B cell (primary cell): ENCODE data around the gene CCL28. TPM values are rescaled to one million over a fixed set of nuclear protein-coding genes. Genes with fewer than 3 reads are reported as not detected.

Experiments
- ATAC-seq: fragments of 200-7000 bp; cut with Tn5 transposase; one replicate; pipeline ENCODE4 v1.10.0; 2021; ENCODE audit warnings: low read depth, mild to moderate bottlenecking, moderate number of reproducible peaks, moderate library complexity
- CTCF ChIA-PET: fragments of 350-600 bp; sonication (Branson Sonifier 250); formaldehyde crosslinking; loops from one replicate; lab custom pipeline; 2021; ENCODE audit warnings: antibody characterized with exemption, inconsistent platforms; lab: Charles Lee
- POLR2A ChIA-PET: fragments of 350-600 bp; sonication (Branson Sonifier 250); formaldehyde crosslinking; loops from one replicate; lab custom pipeline; 2021; ENCODE audit warnings: antibody characterized with exemption; lab: Charles Lee
- DNase-seq: peaks from one replicate; pipeline ENCODE4 v3.0.0; 2013
- H2AFZ ChIP-seq: 2 replicates; pipeline ENCODE4 v1.6.1; 2012; ENCODE audit warnings: mild to moderate bottlenecking, low read depth, low read length; ENCODE audit not compliant: insufficient read depth, poor library complexity, severe bottlenecking
- H3K27ac ChIP-seq, 2 donors: 1 replicate in 1 of 2; 2 replicates in 1 of 2; pipeline ENCODE4 v1.5.1; 2012 to 2013; ENCODE audit warnings: low read length in 2 of 2, mild to moderate bottlenecking in 2 of 2, moderate library complexity in 1 of 2
- H3K27me3 ChIP-seq, 4 experiments: fragments of 200-600 bp in 1 of 4; sonication (generic) in 1 of 4; replicated peaks in 1 of 4; 1 replicate in 2 of 4; 2 replicates in 2 of 4; pipeline versions ENCODE4 v1.6.1 to v1.7.0; 2013 to 2016; ENCODE audit warnings: low read length in 3 of 4, mild to moderate bottlenecking in 2 of 4, mixed read lengths in 1 of 4, moderate library complexity in 1 of 4; ENCODE audit not compliant: insufficient read depth in 4 of 4, control insufficient read depth in 3 of 4; ENCODE audit errors: control extremely low read depth in 1 of 4
- H3K36me3 ChIP-seq, 2 experiments: replicated peaks in 1 of 2; 1 replicate in 1 of 2; 2 replicates in 1 of 2; pipeline versions ENCODE4 v1.6.1 to v1.7.1; 2013; ENCODE audit warnings: low read length in 1 of 2; ENCODE audit not compliant: insufficient read depth in 2 of 2, control insufficient read depth in 1 of 2; ENCODE audit errors: control extremely low read depth in 1 of 2, extremely low read depth in 1 of 2
- H3K4me1 ChIP-seq, 2 donors: fragments of 200-600 bp in 1 of 2; sonication (generic) in 1 of 2; 1 replicate in 1 of 2; 2 replicates in 1 of 2; pipeline versions ENCODE4 v1.5.1 to v1.6.1; 2013 to 2017; ENCODE audit warnings: low read length in 2 of 2; ENCODE audit not compliant: control insufficient read depth in 2 of 2, insufficient read depth in 2 of 2
- H3K4me2 ChIP-seq: replicated peaks from 2 replicates; pipeline ENCODE3; 2012; ENCODE audit warnings: mild to moderate bottlenecking, low read depth, low read length; ENCODE audit not compliant: poor library complexity, severe bottlenecking
- H3K4me3 ChIP-seq, 5 experiments: fragments of 200-600 bp in 1 of 5; sonication (generic) in 1 of 5; 1 replicate in 3 of 5; 2 replicates in 2 of 5; pipeline versions ENCODE4 v1.5.1 to v1.7.0; 2011 to 2016; ENCODE audit warnings: low read length in 4 of 5, mild to moderate bottlenecking in 4 of 5, low read depth in 2 of 5, control low read depth in 1 of 5, moderate library complexity in 1 of 5; ENCODE audit not compliant: insufficient read depth in 1 of 5; ENCODE audit errors: control extremely low read depth in 1 of 5, extremely low read depth in 1 of 5
- H3K79me2 ChIP-seq: fragments of 200-600 bp; sonication (generic); one replicate; pipeline ENCODE4 v1.6.0; 2016; ENCODE audit warnings: low read length; ENCODE audit not compliant: control insufficient read depth, insufficient read depth
- H3K9ac ChIP-seq: fragments of 200-600 bp; sonication (generic); 2 replicates; pipeline ENCODE4 v1.6.1; 2017; ENCODE audit warnings: mild to moderate bottlenecking, low read length, moderate library complexity
- H3K9me3 ChIP-seq, 3 donors: one replicate each; pipeline versions ENCODE4 v1.6.1 to v1.7.1; 2013; ENCODE audit warnings: low read length in 2 of 3; ENCODE audit not compliant: control insufficient read depth in 2 of 3, insufficient read depth in 1 of 3; ENCODE audit errors: control extremely low read depth in 1 of 3
- H4K20me1 ChIP-seq: 2 replicates; pipeline ENCODE4 v1.6.0; 2012; ENCODE audit warnings: mild to moderate bottlenecking, low read length; ENCODE audit not compliant: insufficient read depth, control insufficient read depth, poor library complexity, severe bottlenecking
- H3K27ac Mint-ChIP-seq: one replicate; pipeline ENCODE4 v1.8.0; 2021; ENCODE audit warnings: mixed read lengths
- H3K27me3 Mint-ChIP-seq: one replicate; pipeline ENCODE4 v1.8.0; 2021; ENCODE audit warnings: mixed read lengths
- H3K4me1 Mint-ChIP-seq: one replicate; pipeline ENCODE4 v1.8.0; 2021; ENCODE audit warnings: mixed read lengths
- H3K4me3 Mint-ChIP-seq: one replicate; pipeline ENCODE4 v1.8.0; 2021; ENCODE audit warnings: mixed read lengths
- H3K9me3 Mint-ChIP-seq: one replicate; pipeline ENCODE4 v1.8.0; 2022; ENCODE audit warnings: mixed read lengths; ENCODE audit not compliant: insufficient read depth
- CTCF ChIP-seq: fragments of 200-600 bp; IDR thresholded peaks from one replicate; pipeline ENCODE4 v1.8.0; 2022; ENCODE audit warnings: antibody characterized with exemption, mild to moderate bottlenecking
- EZH2 ChIP-seq: IDR thresholded peaks from 2 replicates; pipeline ENCODE4 v1.6.1; 2012; ENCODE audit warnings: borderline replicate concordance, low read depth, mild to moderate bottlenecking, moderate library complexity, low read length; ENCODE audit not compliant: insufficient read depth, poor library complexity, severe bottlenecking
- WGBS: methylation state at CpG from one replicate; pipeline ENCODE4 v1.1.5; 2013; ENCODE audit warnings: missing lambda C conversion rate; ENCODE audit not compliant: insufficient coverage; 5-methylcytosine and 5-hydroxymethylcytosine counted together
- intact Hi-C: fragments of 100-400 bp; cut with micrococcal nuclease; formaldehyde crosslinking; loops from one replicate; pipeline ENCODE4 v1.10.0; 2022
- polyA plus RNA-seq: library from polyadenylated mRNA; depleted of rRNA; stranded (reverse); fragments of >200 nt; gene quantifications from 2 replicates; pipeline ENCODE4 v1.2.3, GENCODE V29; 2012
- total RNA-seq, 2 donors: library from RNA; stranded (reverse); fragments of 120-200 nt in 1 of 2; gene quantifications; 1 replicate in 1 of 2; 2 replicates in 1 of 2; pipeline versions ENCODE4 v1.2.3 to v1.2.4, GENCODE V29; 2013 to 2022

Gene CCL28
- total and polyA plus RNA-seq, 2 donors (not counting 1 experiment from before 2014, with no cell fraction given), result 18.6 to 18.7 TPM

DNA sequence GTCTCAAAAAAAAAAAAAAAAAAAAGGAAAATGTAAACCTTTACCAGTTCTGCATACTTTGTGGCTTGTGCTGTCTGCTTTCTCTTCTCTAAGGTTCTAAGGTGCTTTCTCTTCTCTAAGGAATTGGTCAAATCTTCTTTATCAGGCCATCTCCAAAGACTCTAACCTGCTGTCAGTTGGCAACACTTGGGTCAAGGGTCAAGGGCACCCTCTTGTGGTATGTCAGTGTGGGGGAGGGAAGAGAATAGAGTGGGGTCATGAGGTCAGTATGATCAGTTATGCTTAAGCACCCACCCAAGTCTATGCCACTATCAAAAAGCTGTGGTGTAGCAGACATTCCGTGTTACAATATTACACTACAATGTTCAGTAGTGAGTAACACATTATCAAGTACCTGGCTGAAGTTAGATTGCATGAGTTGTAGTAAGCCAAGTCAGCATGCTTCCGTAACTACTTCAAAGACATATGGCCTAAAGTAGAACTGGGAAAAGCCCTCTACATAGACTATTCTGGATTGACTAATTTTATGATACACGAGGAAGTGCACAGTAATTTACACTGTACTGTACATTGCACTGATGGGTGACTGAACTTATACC, 25.0 kb upstream of the CCL28 start:
- intact Hi-C loops, result no loop called here
- WGBS, result 100% methylated on average over 1 of the region's 3 CpGs
- CTCF ChIA-PET, result no interaction called here

DNA sequence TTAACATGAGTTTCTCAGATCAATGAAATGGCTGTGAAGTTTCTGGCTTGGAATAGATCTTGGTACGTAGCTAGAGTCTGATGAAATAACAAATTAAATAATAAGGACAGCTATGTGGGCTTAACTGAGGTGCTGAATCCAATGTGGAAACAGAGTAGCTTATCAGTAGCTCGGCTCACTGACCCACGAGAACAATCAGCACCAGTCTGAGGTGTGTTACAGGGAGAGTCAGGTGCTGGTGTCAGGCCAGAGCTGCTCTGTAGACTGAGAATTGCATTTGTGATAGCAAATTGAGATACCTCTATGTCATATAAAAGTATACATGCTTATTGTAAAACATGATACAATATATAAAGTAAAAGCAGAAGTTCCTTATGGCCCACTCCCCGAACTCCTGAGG, 21.2 kb upstream of the CCL28 start:
- Mint-ChIP-seq H3K9me3 (peaks cover 2% of the 10 kb centered on the region), H3K4me3 (no peak overlapping the region), H3K27me3 (no peaks in the 10 kb centered on the region), H3K27ac (no peak overlapping the region), H3K4me1 (no peaks in the 10 kb centered on the region)
- Histone ChIP-seq H3K27me3 (no peaks in the 10 kb centered on the region), H4K20me1 (no peaks in the 10 kb centered on the region), H3K36me3 (no peaks in the 10 kb centered on the region), H3K27ac (no peak overlapping the region), H3K79me2 (no peaks in the 10 kb centered on the region), H3K4me3 (no peak overlapping the region), H3K9me3 (peaks cover 0 to 6% (median 0%) of the 10 kb centered on the region in 3 donors), H3K4me1 (no peaks in the 10 kb centered on the region), H3K9ac (no peak overlapping the region), H3K4me2 (no peak overlapping the region), H2AFZ (no peak overlapping the region)
- intact Hi-C loops, result no loop called here
- TF ChIP-seq EZH2, result no peak
- ATAC-seq, result no peak
- 100% methylated on average over 2 of the region's 4 CpGs for WGBS
- CTCF ChIA-PET, result no interaction called here
- POLR2A ChIA-PET, result no interaction called here
- DNase-seq, result no peak

More for the DNA sequence above, 25.0 kb upstream of the CCL28 start:
- peaks cover 12% of the 10 kb centered on the region for H3K4me1 Mint-ChIP-seq
- no peaks in the 10 kb centered on the region for H3K27me3 ChIP-seq
- H3K9me3 Mint-ChIP-seq, result peaks cover 7% of the 10 kb centered on the region
- POLR2A ChIA-PET, result no interaction called here
- no peak for DNase-seq
- H3K9me3 ChIP-seq, result peaks cover 0 to 7% (median 1%) of the 10 kb centered on the region in 3 donors
- no peak overlapping the region for H3K9ac ChIP-seq
- no peak overlapping the region for H3K4me3 ChIP-seq
- no peak overlapping the region for H3K27ac ChIP-seq
- no peak for ATAC-seq
- TF ChIP-seq EZH2 (no peak), CTCF (no peak)
- H3K36me3 ChIP-seq, result no peaks in the 10 kb centered on the region
- no peak overlapping the region for H3K27ac Mint-ChIP-seq
- no peaks in the 10 kb centered on the region for H3K4me1 ChIP-seq
- H4K20me1 ChIP-seq, result no peaks in the 10 kb centered on the region
- no peak overlapping the region for H3K4me3 Mint-ChIP-seq
- no peaks in the 10 kb centered on the region for H3K79me2 ChIP-seq
- no peak overlapping the region for H3K4me2 ChIP-seq
- no peak overlapping the region for H2AFZ ChIP-seq
- H3K27me3 Mint-ChIP-seq, result no peaks in the 10 kb centered on the region
